Activated T-cell treated with anti-CD3 and anti-CD28 coated beads for 4 hours (primary cell): ENCODE measurements around the gene GFY.
A peak's percentile ranks its signal among the peaks of the same experiment; 100 is the strongest.
"Not testable (repeated sequence)": the region's sequence is repeated elsewhere in the genome, so short reads cannot be mapped to it uniquely, and the experiment has no call there.

Source experiments
- DNase-seq: peaks from one replicate; pipeline ENCODE4 v3.0.0-alpha.2; 2020

GFY gene

DNA sequence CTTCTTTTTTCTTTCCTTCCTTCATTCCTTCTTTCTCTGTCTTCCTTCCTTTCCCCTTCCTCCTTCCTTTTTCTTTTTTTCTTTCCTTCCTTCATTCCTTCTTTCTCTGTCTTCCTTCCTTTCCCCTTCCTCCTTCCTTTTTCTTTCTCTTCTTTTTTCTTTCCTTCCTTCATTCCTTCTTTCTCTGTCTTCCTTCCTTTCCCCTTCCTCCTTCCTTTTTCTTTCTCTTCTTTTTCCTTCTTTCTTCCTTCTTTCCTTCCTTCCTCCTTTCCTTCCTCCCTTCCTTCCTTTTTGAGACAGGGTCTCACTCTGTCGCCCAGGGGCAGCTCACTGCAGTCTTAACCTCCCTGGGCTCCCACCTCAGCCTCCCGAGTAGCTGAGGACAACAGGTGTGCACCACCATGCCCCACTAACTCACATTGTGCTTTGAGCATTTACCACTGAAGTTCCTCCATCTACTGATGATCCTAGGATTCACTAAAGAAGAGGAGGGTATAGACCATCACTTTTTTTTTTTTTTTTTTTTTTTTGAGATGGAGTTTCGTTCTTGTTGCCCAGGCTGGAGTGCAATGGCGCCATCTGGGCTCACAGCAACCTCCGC is 19.0 kb downstream of the GFY start:
- not testable (repeated sequence) for DNase-seq

DNA sequence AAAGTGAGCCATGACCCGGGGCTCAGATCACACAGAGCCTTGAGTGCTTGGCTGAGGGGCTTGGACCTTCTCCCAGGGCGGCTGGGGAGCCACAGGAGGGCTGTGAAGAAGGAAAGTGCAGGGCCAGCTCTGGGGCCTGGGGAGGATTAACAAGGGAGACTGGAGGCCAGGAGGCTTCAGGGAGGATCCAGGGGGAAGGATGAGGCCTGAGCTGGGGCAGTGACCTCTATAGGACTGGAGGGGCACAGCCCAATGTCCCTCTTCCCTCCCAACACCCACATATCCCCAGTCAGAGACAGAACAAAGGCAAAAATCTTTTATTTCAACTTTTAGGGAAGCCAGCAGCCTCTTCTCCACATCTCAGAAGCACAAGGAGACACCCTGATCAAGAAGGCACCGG is 20.8 kb downstream of the GFY start:
- DNase-seq: no peak

DNA sequence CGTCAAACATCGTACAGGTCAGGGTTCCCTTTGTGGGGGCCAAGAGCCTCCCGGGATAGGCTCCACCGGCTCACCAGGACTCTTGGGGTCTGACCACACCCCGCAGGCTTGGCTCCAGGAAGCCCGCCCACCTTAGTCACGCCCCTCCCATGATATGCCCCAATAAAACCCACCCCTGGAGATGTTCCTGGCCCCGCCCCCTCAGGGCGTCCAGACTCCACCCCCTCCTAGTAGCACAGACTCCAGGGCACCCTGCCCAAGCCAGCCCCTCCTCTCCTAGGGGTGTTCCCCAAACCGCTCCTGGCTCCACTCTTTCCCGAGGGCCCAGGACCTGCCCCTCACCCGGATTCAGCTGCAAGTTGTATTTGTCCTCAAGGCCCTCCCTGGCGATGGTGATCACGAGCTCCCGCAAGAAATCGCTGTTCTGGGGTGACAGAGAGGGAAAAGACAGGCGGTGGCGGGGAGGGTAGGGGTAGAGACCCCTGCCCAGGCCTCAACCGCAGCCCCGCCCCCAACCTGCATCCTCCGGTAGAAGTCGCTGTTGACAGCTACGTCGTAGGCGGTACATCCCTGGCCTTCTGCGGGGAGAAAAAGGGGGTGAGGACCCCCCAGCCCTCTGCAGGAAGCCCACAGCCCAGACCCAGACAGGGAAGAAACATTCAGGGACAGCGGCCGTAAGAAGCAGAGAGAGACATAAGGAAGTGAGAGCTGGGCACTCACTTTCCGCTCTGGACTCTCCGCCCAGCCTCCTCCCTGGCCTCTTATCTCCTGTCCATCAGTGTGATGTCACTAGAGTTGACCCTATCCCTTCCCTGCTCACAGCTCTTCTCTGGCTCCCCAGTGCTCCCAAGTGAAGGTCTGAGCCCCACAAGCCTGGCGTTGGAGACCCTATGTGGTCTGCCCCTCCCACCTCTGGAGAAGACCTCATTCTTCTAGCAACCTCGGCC is 22.6 kb downstream of the GFY start:
- no peak for DNase-seq

DNA sequence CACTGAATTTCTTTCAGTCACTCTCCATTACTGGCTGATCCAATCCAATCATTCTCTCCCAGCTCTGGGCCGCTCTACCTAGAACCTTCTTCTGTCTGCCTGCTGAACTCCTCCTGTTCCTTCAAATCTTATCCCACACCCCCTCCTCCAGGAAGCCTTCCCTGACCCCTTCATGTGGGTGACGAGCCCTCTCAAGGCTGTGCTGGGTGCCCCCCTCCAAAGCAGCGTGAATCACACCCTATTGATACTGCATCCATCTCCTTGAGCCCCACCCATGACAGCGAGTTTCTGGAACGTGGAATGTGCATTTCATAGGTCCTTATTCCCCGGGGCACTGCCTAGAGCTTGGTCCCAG is 23.2 kb downstream of the GFY start:
- no peak for DNase-seq

DNA sequence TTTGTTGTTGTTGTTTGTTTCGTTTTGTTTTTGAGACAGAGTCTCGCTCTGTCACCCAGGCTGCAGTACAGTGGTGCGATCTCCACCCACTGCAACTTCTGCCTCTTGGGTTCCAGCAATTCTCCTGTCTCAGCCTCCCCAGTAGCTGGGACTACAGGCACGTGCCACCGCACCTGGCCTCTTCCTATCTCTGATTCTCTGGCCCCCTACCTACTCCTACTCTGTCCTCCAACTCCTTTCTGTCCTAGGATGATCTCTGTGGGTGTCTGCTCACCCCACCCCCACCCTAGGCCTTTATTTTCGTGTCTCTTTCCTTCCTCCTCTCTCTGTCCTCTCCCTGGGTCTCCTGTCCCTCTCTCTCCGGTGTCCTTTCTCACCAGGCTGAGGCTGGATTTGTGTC is 25.2 kb downstream of the GFY start:
- DNase-seq: no peak

DNA sequence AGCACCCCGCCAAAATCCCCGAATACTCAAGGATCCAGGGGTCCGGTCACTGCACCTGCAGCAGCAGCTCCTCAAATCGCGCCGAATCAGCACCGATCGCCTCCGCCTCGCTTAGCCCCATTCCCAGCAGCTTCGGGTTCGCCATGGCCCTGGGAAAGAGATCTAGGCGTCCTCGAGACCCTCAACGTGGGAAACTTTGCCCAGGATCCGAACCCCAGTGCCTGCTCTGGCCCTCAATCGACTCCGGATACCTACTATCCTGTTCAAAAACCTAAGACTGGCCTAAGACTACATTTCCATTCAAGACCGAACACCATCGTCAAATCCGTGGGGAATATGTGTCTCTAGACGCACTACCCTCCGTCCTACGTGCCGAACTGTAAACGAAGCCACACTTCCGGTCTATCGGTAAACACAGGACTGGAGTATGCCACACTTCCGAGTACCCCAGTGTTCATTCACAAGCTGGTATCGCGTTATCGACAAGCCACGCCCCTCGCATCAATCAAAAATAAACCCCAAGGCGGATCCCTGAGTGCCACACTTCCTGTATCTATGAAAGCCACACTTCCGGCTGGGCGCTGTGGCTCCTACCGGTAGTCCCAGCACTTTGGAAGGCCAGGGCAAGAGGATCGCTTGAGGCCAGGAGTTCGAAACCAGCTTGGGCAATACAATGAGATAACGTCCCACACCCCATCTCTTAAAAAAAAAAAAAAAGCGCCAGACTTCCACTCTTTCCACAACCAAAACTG is 26.4 kb downstream of the GFY start, which contains the start of gene PIH1D1:
Gene PIH1D1 (minus strand): TSS at position 385 of the 752 bp plus-strand sequence. CDS start 240 bp downstream, at position 145.
- peak; percentile 91 for DNase-seq

DNA sequence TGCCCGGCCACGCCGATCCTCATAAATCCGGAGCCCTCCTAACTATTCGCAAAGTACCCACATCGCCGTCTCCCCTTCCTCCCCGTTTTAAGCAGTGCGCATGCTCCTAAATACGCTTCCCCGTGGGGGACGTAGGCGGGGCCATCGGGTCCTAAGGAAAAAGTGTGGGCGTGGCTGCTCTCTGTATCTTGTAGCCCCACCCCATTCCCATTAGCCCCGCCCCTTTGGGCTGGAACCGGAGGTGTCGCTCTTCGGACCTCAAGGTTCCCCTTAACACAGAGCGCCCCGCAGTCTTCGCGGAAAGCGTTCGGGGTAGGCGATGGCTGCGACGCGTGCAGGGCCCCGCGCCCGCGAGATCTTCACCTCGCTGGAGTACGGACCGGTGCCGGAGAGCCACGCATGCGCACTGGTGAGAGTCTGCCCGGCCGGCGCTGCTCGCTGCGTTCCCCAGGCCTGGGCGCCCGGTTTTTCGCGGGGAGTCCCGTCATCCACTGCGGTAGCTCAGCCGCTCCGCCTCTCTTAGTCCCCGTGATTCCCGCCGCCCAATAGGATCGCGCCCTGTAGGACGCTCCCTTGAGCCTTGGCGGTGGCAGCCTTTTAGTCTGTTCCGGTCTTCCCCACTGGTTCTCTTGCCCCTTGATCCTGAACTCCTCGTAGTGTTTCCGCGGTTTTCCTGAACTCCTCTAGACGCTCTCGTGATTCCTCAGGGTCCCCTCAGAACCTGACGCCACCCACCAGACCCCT is 28.0 kb downstream of the GFY start, which contains the start of gene ALDH16A1:
Gene ALDH16A1 (plus strand): TSS at position 213 of the 744 bp plus-strand sequence. CDS start 107 bp downstream, at position 320.
- peak; percentile 93 for DNase-seq

DNA sequence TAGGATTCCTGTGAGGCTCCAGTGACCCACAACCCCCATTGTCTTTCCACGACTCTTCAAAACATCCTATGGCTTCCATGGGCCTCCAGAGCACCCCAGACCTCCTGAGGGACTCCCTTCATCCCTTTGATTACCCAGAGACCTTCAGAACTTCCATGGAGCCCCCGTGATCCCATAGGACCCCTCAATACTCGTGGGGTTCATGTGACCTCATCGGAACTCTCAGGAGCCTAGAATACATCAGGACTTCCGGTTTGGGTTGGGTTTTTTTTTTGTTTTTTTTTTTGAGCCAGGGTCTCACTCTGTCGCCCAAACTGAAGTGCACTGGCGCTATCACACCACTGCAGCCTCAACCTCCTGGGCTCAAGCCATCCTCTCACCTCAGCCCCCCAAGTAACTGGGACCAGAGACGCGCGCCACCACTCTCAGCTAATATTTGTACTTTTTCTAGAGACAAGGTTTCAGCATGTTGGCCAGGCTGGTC is 28.6 kb downstream of the GFY start:
- DNase-seq: no peak

DNA sequence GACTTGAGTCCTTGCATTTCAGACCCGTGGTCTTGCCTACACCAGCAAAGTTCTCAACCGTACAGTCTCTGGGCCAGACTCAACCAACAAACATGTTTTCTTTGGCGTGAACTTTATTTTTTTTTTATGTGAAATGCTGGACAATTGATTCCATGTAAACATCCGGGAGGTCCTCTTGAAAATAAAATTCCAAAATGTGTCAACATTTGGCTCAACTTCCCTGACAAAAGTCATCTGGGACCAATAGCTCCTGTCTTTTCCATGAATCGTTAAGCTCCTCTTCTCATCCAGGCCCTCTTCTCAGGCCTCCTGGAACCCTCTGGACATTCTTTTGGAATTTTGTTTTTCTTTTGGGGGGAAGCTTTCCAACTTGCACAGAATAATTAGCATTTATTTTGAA is 30.6 kb downstream of the GFY start:
- no peak for DNase-seq

DNA sequence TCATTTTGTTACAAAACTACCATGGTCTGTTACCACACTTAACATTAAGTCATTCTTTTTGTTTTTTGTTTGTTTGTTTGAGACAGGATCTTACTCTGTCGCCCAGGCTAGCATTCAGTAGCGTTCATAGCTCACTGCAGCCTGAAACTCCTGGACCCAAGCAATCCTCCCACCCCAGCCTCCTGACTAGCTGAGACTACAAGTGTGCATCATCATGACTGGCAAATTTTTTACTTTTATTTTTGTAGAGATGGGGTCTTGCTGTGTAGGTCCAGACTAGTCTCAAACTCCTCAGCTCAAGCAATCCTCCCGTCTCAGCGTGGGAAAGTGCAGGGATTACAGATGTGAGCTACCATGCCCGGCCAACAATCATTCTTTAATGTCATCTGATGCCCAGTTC is 31.1 kb downstream of the GFY start:
- no peak for DNase-seq

DNA sequence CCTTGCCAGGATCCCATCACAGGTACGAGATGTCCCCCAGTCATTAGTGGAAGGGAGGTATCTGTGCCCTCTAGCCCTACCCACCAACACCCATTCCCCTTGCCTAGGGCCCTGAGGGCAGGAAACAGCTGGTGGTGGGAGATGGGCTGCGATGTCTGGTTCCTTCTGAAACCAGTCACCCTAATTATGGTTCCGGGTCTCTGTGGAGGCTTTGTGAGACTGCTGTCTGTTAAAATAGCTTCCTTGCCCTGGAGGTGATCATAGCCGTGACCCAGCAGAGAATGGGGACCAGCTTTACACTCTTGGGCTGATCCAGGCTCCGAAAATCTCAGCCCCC is 33.3 kb downstream of the GFY start:
- no peak for DNase-seq

DNA sequence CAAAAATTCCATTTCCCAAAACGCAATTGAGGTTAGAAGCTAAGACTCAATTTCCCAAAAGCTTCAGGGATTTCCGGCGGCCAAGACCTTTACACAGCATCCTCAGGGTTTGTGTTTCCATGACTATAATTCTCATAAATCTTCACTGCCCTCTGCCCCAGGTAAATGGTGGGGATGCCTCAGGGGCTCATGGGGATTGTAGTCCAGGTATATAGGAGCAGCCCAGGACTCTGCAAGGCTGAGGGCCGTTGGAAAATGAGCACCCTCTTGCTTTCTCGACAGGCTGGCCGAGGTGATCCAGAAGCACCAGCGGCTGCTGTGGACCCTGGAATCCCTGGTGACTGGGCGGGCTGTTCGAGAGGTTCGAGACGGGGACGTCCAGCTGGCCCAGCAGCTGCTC is 34.2 kb downstream of the GFY start:
- no peak for DNase-seq

DNA sequence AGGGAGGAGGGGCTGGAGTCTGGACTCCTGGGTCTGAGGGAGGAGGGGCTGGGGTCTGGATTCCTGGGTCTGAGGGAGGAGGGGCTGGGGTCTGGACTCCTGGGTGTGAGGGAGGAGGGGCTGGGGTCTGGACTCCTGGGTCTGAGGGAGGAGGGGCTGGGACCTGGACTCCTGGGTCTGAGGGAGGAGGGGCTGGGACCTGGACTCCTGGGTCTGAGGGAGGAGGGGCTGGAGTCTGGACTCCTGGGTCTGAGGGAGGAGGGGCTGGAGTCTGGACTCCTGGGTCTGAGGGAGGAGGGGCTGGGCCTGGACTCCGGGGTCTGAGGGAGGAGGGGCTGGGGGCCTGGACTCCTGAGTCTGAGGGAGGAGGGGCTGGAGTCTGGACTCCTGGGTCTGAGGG is 35.9 kb downstream of the GFY start:
- not testable (repeated sequence) for DNase-seq

DNA sequence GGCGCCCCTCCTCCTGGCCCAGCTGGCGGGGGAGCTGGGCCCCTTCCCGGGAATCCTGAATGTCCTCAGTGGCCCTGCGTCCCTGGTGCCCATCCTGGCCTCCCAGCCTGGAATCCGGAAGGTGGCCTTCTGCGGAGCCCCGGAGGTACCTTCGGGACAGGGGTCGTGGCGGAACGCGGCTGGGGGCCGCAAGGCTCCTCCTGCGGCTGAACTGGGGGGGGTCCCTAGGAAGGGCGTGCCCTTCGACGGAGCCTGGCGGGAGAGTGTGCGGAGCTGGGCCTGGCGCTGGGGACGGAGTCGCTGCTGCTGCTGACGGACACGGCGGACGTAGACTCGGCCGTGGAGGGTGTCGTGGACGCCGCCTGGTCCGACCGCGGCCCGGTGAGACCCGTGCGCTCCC is 36.5 kb downstream of the GFY start:
- DNase-seq: no peak

DNA sequence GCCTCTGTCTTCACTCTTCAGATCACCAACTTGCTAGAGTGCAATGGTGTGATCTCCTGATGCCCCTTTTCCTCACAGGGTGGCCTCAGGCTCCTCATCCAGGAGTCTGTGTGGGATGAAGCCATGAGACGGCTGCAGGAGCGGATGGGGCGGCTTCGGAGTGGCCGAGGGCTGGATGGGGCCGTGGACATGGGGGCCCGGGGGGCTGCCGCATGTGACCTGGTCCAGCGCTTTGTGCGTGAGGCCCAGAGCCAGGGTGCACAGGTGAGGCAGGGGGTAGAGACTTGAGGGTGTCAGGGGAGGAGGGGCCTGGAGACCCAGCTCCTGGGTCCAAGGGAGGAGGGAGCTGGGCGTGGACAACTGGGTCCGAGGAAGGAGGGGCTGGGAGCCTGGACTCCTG is 37.3 kb downstream of the GFY start:
- DNase-seq: no peak

DNA sequence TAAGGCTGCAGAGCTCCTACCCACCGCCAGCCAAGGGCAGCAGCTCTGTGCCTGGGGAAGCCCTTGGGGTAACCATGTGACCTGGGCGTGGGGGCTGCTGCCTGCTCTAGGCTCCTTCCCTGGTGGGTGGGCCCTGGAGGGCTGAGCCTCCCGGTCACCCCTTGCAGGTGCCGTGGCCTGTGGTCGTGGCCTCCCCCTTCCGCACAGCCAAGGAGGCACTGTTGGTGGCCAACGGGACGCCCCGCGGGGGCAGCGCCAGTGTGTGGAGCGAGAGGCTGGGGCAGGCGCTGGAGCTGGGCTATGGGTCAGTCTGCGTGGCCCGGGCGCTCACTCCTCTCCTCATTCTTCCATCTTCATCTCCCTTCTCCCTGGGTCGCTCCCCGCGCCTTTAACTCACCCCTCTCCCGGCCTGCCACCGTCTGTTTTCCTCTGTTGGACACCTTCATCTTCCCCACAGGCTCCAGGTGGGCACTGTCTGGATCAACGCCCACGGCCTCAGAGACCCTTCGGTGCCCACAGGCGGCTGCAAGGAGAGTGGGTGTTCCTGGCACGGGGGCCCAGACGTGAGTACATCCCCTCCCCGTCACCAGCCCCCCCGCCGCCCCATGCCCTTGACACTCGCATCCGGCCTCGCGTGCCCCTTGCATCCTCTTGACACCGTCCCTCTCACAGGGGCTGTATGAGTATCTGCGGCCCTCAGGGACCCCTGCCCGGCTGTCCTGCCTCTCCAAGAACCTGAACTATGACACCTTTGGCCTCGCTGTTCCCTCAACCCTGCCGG is 39.0 kb downstream of the GFY start:
- DNase-seq: no peak

DNA sequence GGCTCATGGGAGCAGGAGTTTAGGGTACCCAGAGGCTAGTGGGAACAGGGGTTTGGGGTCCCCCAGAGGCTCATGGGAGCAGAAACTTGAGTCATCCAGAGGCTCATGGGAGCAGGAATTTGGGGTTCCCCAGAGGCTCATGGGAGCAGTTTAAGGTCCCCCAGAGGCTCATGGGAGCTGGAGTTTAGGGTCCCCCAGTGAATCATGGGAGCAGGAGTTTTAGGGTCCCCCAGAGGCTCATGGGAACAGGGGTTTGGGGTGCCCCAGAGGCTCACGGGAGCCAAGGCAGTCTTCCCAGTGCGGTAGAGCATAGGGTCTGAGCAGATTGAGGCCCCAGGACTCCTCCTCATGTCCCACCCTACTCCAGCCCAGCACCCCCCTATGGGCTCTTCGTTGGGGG is 40.2 kb downstream of the GFY start:
- DNase-seq: no peak

DNA sequence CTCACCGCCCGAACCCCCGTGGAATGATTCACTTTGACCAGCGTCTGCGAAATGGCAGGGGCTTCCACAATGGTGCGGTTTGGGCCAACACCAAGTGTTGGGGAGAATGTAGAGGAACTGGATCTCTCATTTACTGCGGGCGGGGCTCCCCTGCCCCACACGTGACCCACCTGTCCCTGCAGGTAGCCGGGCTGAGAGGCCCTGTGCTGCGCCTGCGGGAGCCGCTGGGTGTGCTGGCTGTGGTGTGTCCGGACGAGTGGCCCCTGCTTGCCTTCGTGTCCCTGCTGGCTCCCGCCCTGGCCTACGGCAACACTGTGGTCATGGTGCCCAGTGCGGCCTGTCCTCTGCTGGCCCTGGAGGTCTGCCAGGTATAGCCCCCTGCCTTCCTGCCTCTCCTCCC is 43.0 kb downstream of the GFY start:
- no peak for DNase-seq

DNA sequence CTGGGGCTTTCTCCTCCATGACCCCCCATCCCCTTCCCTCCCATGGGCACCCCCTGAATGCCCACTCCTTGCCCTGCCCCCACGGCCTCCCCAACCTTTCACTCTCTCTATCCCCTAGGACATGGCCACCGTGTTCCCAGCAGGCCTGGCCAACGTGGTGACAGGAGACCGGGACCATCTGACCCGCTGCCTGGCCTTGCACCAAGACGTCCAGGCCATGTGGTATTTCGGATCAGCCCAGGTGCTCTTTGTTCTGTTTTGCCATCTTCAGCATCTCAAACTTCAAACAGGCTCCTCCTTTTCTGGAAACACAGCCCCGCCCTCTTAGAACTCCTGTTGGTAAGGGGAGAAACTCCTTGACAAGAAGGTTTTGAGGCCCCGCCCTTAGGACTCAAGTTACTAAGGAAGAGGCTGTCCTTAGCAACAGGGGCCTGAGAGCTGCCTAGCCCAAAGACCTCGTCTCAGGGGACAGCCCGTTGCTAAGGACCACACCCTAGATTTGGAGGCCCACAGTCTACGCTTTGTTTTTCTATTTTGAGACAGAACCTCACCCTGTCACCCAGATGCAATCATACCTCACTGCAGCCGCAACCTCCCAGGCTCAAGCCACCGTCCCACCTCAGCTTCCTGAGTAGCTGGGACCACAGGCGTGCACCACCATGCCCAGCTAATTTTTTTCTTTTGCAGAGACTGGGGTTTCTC is 43.7 kb downstream of the GFY start:
- peak; percentile 50 for DNase-seq

DNA sequence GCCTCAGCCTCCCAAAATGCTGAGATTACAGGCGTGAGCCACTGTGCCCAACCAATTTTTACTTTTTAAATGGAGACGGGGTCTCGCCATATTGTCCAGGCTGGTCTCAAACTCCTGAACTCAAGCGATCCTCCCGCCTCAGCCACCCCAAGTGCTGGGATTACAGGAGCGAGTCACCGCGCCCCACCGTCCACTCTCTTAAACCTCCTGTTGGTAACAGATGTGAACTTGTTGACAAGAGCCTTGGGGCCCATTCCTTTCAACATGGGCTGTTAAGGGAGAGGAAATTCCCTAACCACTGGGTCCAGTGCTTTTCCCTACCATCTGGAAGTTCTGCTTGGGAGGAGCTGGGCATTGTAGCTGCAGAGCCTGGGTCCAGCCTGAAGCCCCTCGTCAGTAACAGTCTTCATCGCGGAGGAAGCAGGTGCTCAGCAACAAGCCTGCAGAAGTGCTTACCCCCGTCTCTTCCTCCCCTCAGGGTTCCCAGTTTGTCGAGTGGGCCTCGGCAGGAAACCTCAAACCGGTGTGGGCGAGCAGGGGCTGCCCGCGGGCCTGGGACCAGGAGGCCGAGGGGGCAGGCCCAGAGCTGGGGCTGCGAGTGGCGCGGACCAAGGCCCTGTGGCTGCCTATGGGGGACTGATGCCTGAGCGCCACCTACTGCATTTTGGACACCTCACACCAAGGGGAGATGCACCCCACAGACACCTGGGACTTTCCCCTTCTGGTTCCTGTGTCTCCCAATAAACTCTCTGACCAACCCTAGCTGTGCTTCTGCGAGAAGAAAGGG is 44.8 kb downstream of the GFY start:
- peak; percentile 54 for DNase-seq

DNA sequence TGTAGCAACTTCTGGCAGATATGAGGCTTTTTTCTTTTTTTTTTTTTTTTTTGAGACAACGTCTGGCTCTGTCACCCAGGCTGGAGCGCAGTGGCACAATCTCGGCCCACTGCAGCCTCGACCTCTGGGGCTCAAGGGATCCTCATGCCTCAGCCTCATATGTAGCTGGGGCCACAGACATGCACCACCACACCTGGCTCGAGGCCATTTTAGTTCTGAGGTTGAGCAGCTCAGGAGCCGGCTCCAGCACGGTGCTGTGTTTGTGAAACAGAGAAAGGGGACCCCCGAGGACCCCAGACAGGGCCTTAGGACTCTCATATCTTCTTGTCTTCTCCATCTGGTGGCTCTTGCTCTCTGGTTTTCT is 45.4 kb downstream of the GFY start:
- DNase-seq: no peak
